ENCODE results near the gene NTSR1. TPM values are rescaled to one million over a fixed set of nuclear protein-coding genes. Genes with fewer than 3 reads are reported as not detected.

NTSR1 gene
- total and polyA plus RNA-seq, 2 of the 8 experiments (the other 6 are each of a cell fraction or from before 2014, with no cell fraction given), result 0.53 to 0.89 TPM

GRCh38 chr20:62800314-62801259 lies 92.0 kb downstream of the NTSR1 start:
- Histone ChIP-seq H3K36me3 (ENCODE audit: control insufficient read depth in 2 of 4, insufficient read depth in 4 of 4, low read length in 3 of 4) (peaks cover 2 to 26% (median 9%) of the 10 kb centered on the region in 4 experiments; a peak in 4 of 8 replicates), H4K91ac (replicated peaks; ENCODE audit: insufficient read length, low read length) (no peak overlapping the region), H3K4me3 (ENCODE audit: extremely low read depth in 1 of 4, insufficient read depth in 2 of 4, low read depth in 3 of 4, low read length in 4 of 4) (no peak overlapping the region), H2AK5ac (ENCODE audit: low read depth, low read length) (no peak overlapping the region), H2BK120ac (replicated peaks; ENCODE audit: low read depth, low read length) (no peak overlapping the region), H3K9ac (replicated peaks in 1 of 4; ENCODE audit: extremely low read depth in 1 of 4, low read depth in 3 of 4, low read length in 3 of 4) (no peak overlapping the region), H3K4me1 (replicated peaks in 1 of 4; ENCODE audit: control insufficient read depth in 3 of 4, insufficient read depth in 4 of 4, low read length in 3 of 4) (peaks cover 0 to 9% (median 3%) of the 10 kb centered on the region in 4 experiments; a peak in 6 of 7 replicates), H2AFZ (ENCODE audit: low read length) (no peak overlapping the region), H3K4me2 (ENCODE audit: insufficient read depth in 1 of 2, low read depth in 2 of 2, low read length in 2 of 2) (no peak overlapping the region), H3K27me3 (replicated peaks in 1 of 4; ENCODE audit: control insufficient read depth in 3 of 4, extremely low read depth in 1 of 4, insufficient read depth in 3 of 4, low read length in 3 of 4) (peaks cover 0 to 12% (median 6%) of the 10 kb centered on the region in 4 experiments; a peak in 5 of 7 replicates), H4K8ac (ENCODE audit: extremely low read depth, insufficient read depth, low read length) (no peak overlapping the region), H4K5ac (ENCODE audit: insufficient read length, low read depth, low read length) (no peak overlapping the region), H2BK20ac (ENCODE audit: low read length) (no peak overlapping the region), H2BK12ac (ENCODE audit: low read depth, low read length) (no peak overlapping the region), H3K79me2 (ENCODE audit: control insufficient read depth in 1 of 2, insufficient read depth in 2 of 2, low read length in 2 of 2) (no peaks in the 10 kb centered on the region), H3K23me2 (ENCODE audit: low read depth, low read length) (peaks cover 9% of the 10 kb centered on the region; the same call in 1 of the 2 replicates), H3K18ac (ENCODE audit: extremely low read depth, low read length) (no peak overlapping the region), H3K27ac (ENCODE audit: low read depth, low read length) (no peak overlapping the region), H3K79me1 (ENCODE audit: low read depth, low read length) (peaks cover under 1% of the 10 kb centered on the region; the same call in 1 of the 2 replicates), H2BK5ac (ENCODE audit: low read depth, low read length) (no peak overlapping the region), H3K9me3 (ENCODE audit: insufficient read depth in 2 of 2, low read depth in 1 of 2, low read length in 1 of 2) (no peaks in the 10 kb centered on the region), H3K14ac (ENCODE audit: insufficient read length) (no peak overlapping the region), H2BK15ac (ENCODE audit: low read length) (no peak overlapping the region), H3K4ac (replicated peaks; ENCODE audit: insufficient read length, low read depth, low read length) (no peak overlapping the region), H4K20me1 (replicated peaks in 1 of 2; ENCODE audit: control insufficient read depth in 1 of 2, insufficient read depth in 2 of 2, low read length in 2 of 2) (peaks cover 0 to 15% of the 10 kb centered on the region in 2 experiments), H3K23ac (ENCODE audit: insufficient read length) (no peak overlapping the region), H3K56ac (replicated peaks; ENCODE audit: insufficient read length, low read depth, low read length) (no peak overlapping the region)
- ChIA-PET POLR2A (ENCODE audit: partially characterized antibody) (interaction anchor here (0.7 to 1.4 kb wide), 3 partner anchors 9 to 16 kb away, joined by 3 to 6 read pairs (median 3); partner anchors contain the start of gene COL9A3), CTCF (ENCODE audit: partially characterized antibody) (interaction anchor here (0.8 to 2.1 kb wide), 2 partner anchors 9 to 48 kb away, joined by 5 read pairs; no protein-coding TSS in a partner anchor)
- 87% methylated on average over 26 of the region's 26 CpGs; no CpG with 5 or more reads in 1 of the 2 experiments for WGBS, 2 experiments (ENCODE audit: extremely low coverage in 1 of 2, insufficient coverage in 1 of 2, insufficient read length in 1 of 2, insufficient replicate concordance in 2 of 2, low coverage in 1 of 2, low lambda C conversion rate in 2 of 2, missing lambda C conversion rate in 1 of 2)
- no peak for DNase-seq (ENCODE audit: low read depth in 1 of 2, low spot score in 2 of 2)
- FAIRE-seq, result no peak
- TF ChIP-seq BACH1 (IDR thresholded peaks at IDR 0.05; ENCODE audit: low read length) (no peak), BRCA1 (IDR thresholded peaks at IDR 0.05; ENCODE audit: low read depth, low read length) (no peak), ATF3 (IDR thresholded peaks at IDR 0.05; ENCODE audit: insufficient read depth, low read depth, low read length) (no peak), HDAC6 (IDR thresholded peaks at IDR 0.05; ENCODE audit: low read depth, low read length) (no peak), SP4 (IDR thresholded peaks at IDR 0.05; ENCODE audit: low read length) (no peak), ATF2 (IDR thresholded peaks at IDR 0.05; ENCODE audit: low read length) (no peak), CHD2 (IDR thresholded peaks at IDR 0.05; ENCODE audit: low read length) (no peak), KDM5A (IDR thresholded peaks at IDR 0.05; ENCODE audit: low read length) (no peak)
